HG03520 (cell line): ENCODE results near the gene ANKRD7.
"Not testable (repeated sequence)": the region's sequence is repeated elsewhere in the genome, so short reads cannot be mapped to it uniquely, and the experiment has no call there.

Experiments used
- ATAC-seq: cut with Tn5 transposase; IDR thresholded peaks from one replicate; pipeline ENCODE4 v1.9.1; 2021; ENCODE audit warnings: mild to moderate bottlenecking, moderate library complexity; ENCODE audit not compliant: unreplicated experiment

ANKRD7 gene

DNA sequence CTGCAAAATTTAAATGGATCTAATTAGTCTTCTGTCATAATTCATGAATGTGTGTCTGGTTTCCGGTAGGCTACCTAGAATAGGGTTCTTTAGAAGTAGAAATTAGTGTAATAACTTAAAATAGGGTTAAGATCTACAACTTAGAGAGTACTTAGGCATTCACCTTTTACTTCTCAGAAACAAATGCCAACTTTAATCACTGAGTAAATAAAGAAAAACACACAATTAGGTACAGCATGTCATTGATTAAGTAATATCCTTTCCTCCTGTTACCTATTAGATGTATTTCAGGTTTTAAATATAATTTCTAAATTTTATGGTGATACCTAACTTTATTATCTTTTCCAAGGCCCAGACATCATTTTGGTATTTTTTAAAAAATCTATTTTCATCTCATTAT, 9.3 kb downstream of the ANKRD7 start:
- no peak for ATAC-seq

- ATAC-seq, result no peak
Observed at GRCh38 chr7:118239014-118239413, 14.5 kb downstream of the ANKRD7 start.

GRCh38 chr7:118240320-118240719, 15.8 kb downstream of the ANKRD7 start:
- ATAC-seq, result not testable (repeated sequence)

DNA sequence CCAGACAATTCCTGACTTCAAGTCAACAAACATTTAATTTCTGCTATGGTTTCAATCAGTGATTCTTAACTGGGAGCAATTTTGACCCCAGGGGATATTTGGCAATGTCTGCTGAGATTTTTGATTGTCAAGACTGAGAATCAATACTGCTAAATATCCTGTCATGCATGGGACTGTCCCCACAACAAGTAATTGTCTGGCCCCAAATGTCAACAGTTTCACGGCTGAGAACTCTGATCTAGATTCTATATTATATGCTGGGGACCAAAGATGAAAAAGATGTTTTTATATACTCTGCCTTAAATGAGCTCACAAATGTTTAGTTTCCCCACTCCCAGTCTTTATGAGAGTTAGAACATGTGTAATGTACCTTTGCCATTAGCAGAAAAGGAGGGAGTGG, 19.2 kb downstream of the ANKRD7 start:
- ATAC-seq, result no peak

GRCh38 chr7:118245267-118246040, 20.9 kb downstream of the ANKRD7 start:
- peak; percentile 86 for ATAC-seq

GRCh38 chr7:118250860-118251494, 26.5 kb downstream of the ANKRD7 start:
- no peak for ATAC-seq

GRCh38 chr7:118252087-118252486, 27.6 kb downstream of the ANKRD7 start:
- ATAC-seq, result no peak

DNA sequence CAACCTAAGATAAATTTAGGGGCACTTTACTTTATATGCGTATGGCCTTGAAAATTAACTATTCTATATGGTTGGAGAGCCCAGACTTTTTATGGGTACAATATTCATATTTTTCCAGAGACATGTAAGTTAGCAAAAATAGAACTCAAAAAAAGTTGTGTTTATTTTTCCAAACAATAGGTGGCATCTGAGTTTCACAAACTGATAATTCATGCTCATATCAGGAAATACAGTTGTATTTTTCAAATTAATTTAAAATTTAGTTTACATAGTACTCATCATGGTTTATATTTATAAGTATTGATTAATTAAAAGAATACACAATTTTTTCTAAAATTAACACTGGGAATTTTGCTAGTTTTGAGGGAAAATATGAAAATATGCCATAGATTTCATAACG, 34.6 kb downstream of the ANKRD7 start:
- no peak for ATAC-seq

DNA sequence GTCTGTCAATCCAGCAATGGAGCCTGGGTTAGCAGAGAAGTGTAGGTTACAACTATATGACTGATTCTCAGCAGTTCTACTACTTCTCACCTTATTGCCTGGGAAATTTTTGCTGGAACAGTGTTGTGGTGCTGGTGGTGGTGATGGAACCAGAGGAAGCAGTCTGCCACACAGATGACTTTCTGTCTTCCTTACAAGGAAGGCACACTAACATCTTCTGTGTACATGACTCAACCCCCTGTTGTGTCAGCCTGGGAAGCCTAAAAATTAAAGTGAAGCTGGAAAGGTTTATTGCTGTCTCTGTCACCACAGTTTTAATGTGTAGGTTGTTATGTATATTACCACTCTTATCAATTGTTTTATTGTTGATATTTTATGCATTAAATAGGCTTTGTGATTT, 40.3 kb downstream of the ANKRD7 start:
- ATAC-seq, result no peak

DNA sequence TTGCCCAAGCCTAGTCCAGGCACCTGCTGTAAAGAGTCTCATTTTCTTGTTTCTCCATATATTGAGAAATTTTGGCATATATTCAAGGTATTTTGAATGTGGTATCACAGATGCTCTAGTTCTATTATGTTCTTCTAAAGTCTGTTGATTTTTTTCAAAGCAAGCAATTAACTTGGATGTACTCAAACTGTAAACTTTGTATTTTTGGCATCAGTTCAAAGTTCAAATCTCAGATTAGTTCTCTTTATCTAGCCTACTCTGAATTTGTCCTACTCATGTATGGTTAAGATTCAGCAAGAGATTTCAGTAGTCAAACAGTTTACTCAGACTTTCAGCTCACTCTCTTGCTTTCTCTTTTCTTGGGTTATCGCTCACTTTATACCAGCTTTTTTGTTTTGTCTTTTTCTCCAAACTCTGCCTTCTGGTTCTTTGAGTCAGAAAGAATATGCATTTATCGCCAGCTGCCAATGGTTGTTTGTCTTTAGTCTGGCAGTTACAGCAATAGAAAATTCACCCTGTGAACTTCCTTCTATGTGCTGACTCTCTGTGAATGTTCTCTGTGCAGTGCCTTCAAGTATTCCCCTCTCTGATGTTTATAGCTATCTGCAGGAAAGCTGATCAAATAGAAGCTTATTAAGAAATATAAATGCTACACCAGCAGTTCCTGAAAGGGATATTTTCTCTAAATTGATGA, 56.0 kb downstream of the ANKRD7 start:
- no peak for ATAC-seq

- no peak for ATAC-seq
Observed at GRCh38 chr7:118281196-118281595, 56.7 kb downstream of the ANKRD7 start.

DNA sequence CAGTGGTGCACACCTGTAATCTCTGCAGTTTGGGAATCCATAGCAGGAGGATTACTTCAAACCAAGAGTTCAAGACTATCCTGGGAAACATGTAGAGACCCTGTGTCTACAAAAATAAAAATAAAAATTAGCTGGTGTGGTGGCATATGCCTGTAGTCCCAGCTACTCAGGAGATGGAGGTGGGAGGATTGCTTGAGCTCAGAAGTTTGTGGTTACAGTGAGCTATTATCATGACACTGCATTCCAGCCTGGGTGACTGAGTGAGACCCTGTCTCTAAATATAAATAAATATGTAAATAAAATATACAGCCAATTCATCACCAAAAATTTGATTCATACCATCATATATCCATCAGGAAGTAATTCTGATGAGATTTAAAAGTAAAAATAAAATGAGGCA, 60.9 kb downstream of the ANKRD7 start:
- ATAC-seq, result no peak

DNA sequence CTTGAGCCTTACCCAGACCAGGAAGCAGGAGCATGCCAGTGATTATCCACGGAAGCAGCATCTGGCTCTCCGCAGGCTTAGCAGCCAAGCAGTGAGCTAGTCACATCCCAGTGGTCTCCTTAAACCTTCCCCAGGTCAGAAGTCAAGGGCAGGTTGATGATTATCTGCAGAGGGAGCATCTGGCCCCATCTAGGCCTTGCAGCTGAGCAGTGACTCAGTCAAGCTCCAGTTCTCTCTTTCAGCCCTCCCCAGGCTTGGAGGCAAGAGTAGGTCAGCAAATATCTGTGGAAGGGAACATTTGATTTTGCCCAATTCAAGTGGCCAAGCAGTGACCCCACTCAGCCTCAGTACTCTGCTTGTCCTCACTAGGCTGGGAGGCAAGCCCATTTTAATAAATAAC, 61.6 kb downstream of the ANKRD7 start:
- ATAC-seq, result no peak

GRCh38 chr7:118288098-118288497, 63.6 kb downstream of the ANKRD7 start:
- ATAC-seq, result peak; percentile 57

- no peak for ATAC-seq
Observed at GRCh38 chr7:118289476-118289875, 65.0 kb downstream of the ANKRD7 start.
